GM18505 (cell line): ENCODE data around the gene PLPPR5.

Experiments
- ATAC-seq: cut with Tn5 transposase; IDR thresholded peaks from one replicate; pipeline ENCODE4 v1.9.1; 2021; ENCODE audit not compliant: unreplicated experiment
- POLR2A ChIP-seq: IDR thresholded peaks from 4 replicates; pipeline ENCODE4 v1.6.1; 2011; ENCODE audit warnings: borderline replicate concordance; ENCODE audit not compliant: insufficient read depth, insufficient read length; ENCODE audit errors: extremely low read depth

PLPPR5 gene

GRCh38 chr1:98962156-98962555 is 42.5 kb downstream of the PLPPR5 start:
- ATAC-seq = no peak
- no peak for TF ChIP-seq POLR2A

GRCh38 chr1:98949621-98950020 is 55.0 kb downstream of the PLPPR5 start:
- no peak for ATAC-seq
- TF ChIP-seq POLR2A = no peak

- no peak for ATAC-seq
- TF ChIP-seq POLR2A = no peak
Measured at GRCh38 chr1:98949166-98949565, 55.5 kb downstream of the PLPPR5 start.

- ATAC-seq = no peak
- no peak for TF ChIP-seq POLR2A
Measured at GRCh38 chr1:98947071-98947470, 57.6 kb downstream of the PLPPR5 start.

- TF ChIP-seq POLR2A = no peak
- no peak for ATAC-seq
Measured at GRCh38 chr1:98940722-98941079, 64.0 kb downstream of the PLPPR5 start.

GRCh38 chr1:98940069-98940721 is 64.5 kb downstream of the PLPPR5 start:
- no peak for ATAC-seq
- TF ChIP-seq POLR2A = no peak

- TF ChIP-seq POLR2A = no peak
- no peak for ATAC-seq
Measured at GRCh38 chr1:98939471-98939870, 65.2 kb downstream of the PLPPR5 start.

- no peak for TF ChIP-seq POLR2A
- no peak for ATAC-seq
Measured at GRCh38 chr1:98937347-98937746, 67.3 kb downstream of the PLPPR5 start.

GRCh38 chr1:98932184-98932583 is 72.5 kb downstream of the PLPPR5 start:
- TF ChIP-seq POLR2A = no peak
- ATAC-seq = no peak

GRCh38 chr1:98931128-98931835 is 73.4 kb downstream of the PLPPR5 start:
- no peak for ATAC-seq
- TF ChIP-seq POLR2A = no peak

GRCh38 chr1:98929437-98929836 is 75.2 kb downstream of the PLPPR5 start:
- no peak for ATAC-seq
- no peak for TF ChIP-seq POLR2A

GRCh38 chr1:98926597-98926996 is 78.1 kb downstream of the PLPPR5 start:
- no peak for ATAC-seq

GRCh38 chr1:98924977-98925376 is 79.7 kb downstream of the PLPPR5 start:
- TF ChIP-seq POLR2A = no peak
- ATAC-seq = no peak

More at GRCh38 chr1:98926597-98926996, 78.1 kb downstream of the PLPPR5 start:
- TF ChIP-seq POLR2A = no peak

GRCh38 chr1:98923667-98924066 is 81.0 kb downstream of the PLPPR5 start:
- ATAC-seq = no peak

More at GRCh38 chr1:98923667-98924066, 81.0 kb downstream of the PLPPR5 start:
- TF ChIP-seq POLR2A = no peak
